ENCODE measurements around the gene ZNF582.

ZNF582 gene

GRCh38 chr19:56333506-56333905 is 59.8 kb downstream of the ZNF582 start:
- H3K18ac ChIP-seq (ENCODE audit: low read length): no peak overlapping the region
- no peak overlapping the region for H2AFZ ChIP-seq (ENCODE audit: low read length)
- no peak overlapping the region for H3K27ac ChIP-seq (replicated peaks; ENCODE audit: low read length)
- H2BK5ac ChIP-seq (ENCODE audit: low read length): no peak overlapping the region
- H3K9ac ChIP-seq (ENCODE audit: low read depth, low read length, poor library complexity): no peak overlapping the region
- H4K91ac ChIP-seq (ENCODE audit: low read depth, low read length, poor library complexity): no peak overlapping the region
- no peak for DNase-seq (ENCODE audit: low spot score)
- no peak overlapping the region for H4K8ac ChIP-seq (ENCODE audit: low read depth, low read length)
- H2BK12ac ChIP-seq (ENCODE audit: low read length): no peak overlapping the region
- peaks cover 8 to 12% of the 10 kb centered on the region in 2 donors for H3K9me3 ChIP-seq (replicated peaks in 1 of 2; ENCODE audit: control insufficient read depth in 2 of 2, insufficient read depth in 1 of 2, low read depth in 1 of 2, low read length in 2 of 2)
- no peak overlapping the region for H3K4me3 ChIP-seq (ENCODE audit: low read length in 2 of 2)
- H2BK15ac ChIP-seq (ENCODE audit: low read length): no peak overlapping the region
- H3K27me3 ChIP-seq (ENCODE audit: control insufficient read depth in 3 of 3, insufficient read depth in 3 of 3, low read depth in 1 of 3, low read length in 3 of 3): no peaks in the 10 kb centered on the region
- H3K4me1 ChIP-seq (ENCODE audit: control insufficient read depth in 2 of 2, insufficient read depth in 1 of 2, low read depth in 1 of 2, low read length in 2 of 2): no peaks in the 10 kb centered on the region
- no peak overlapping the region for H3K4ac ChIP-seq (ENCODE audit: low read length)
- no peak overlapping the region for H2BK120ac ChIP-seq (ENCODE audit: low read depth, low read length)
- no peak overlapping the region for H3K4me2 ChIP-seq (ENCODE audit: insufficient read depth, low read length, poor library complexity, severe bottlenecking)
- no peaks in the 10 kb centered on the region for H3K79me1 ChIP-seq (ENCODE audit: low read depth, low read length)
- no peak overlapping the region for H3K23ac ChIP-seq (ENCODE audit: low read depth, low read length, poor library complexity)
- no peak overlapping the region for H3K14ac ChIP-seq (ENCODE audit: low read length)
- H3K36me3 ChIP-seq (replicated peaks in 1 of 2; ENCODE audit: control insufficient read depth in 2 of 2, insufficient read depth in 2 of 2, low read length in 2 of 2): no peaks in the 10 kb centered on the region
- H2AK5ac ChIP-seq (ENCODE audit: low read depth, low read length): no peak overlapping the region
